ENCODE results near the gene GALNT7. TPM values are rescaled to one million over a fixed set of nuclear protein-coding genes. Genes with fewer than 3 reads are reported as not detected.
A peak's percentile ranks its signal among the peaks of the same experiment; 100 is the strongest.

Gene GALNT7
- total RNA-seq, 4 donors from 2014 or later, result 15.6 to 38.2 (median 23.8) TPM

GRCh38 chr4:173167758-173168395, 734 bp upstream of the GALNT7 start:
- DNase-seq, result peak; percentile 44 to 52

DNA sequence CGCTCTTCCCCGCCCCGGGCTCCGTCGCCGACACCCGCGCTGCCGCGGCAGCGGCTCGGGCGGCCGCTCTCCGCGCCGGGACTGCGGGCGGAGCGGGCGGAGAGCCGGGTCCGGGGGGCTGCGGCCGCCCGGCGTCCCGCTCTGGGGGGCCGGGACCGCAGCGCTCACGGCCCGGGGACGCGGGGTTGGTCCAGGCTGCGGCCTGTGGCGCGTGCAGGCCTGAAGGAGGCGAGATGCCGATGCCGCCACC, 492 bp downstream of the GALNT7 start:
- H3K27me3 ChIP-seq, result no peaks in the 10 kb centered on the region
- intact Hi-C loops (cut with DNase I), result no loop called here
- DNase-seq, result no peak

More at GRCh38 chr4:173167758-173168395, 734 bp upstream of the GALNT7 start:
- TF ChIP-seq POLR2A (IDR thresholded peaks at IDR 0.05), result no peak
- no peak for TF ChIP-seq CTCF (IDR thresholded peaks at IDR 0.05)
- no peaks in the 10 kb centered on the region for H3K9me3 ChIP-seq
- H3K27ac ChIP-seq, result peak overlapping the region; percentile 40 to 93 (median 89)
- no peaks in the 10 kb centered on the region for H3K27me3 ChIP-seq
- WGBS, 2 donors, result 3 to 5% methylated on average over 19 of the region's 19 CpGs
- H3K4me3 ChIP-seq (replicated peaks in 1 of 3), result peak overlapping the region; percentile 3 to 63 (median 41)
- H3K36me3 ChIP-seq, result no peaks in the 10 kb centered on the region
- peaks cover 3 to 12% of the 10 kb centered on the region in 2 donors for H3K4me1 ChIP-seq
- intact Hi-C loops (cut with DNase I), result no loop called here

DNA sequence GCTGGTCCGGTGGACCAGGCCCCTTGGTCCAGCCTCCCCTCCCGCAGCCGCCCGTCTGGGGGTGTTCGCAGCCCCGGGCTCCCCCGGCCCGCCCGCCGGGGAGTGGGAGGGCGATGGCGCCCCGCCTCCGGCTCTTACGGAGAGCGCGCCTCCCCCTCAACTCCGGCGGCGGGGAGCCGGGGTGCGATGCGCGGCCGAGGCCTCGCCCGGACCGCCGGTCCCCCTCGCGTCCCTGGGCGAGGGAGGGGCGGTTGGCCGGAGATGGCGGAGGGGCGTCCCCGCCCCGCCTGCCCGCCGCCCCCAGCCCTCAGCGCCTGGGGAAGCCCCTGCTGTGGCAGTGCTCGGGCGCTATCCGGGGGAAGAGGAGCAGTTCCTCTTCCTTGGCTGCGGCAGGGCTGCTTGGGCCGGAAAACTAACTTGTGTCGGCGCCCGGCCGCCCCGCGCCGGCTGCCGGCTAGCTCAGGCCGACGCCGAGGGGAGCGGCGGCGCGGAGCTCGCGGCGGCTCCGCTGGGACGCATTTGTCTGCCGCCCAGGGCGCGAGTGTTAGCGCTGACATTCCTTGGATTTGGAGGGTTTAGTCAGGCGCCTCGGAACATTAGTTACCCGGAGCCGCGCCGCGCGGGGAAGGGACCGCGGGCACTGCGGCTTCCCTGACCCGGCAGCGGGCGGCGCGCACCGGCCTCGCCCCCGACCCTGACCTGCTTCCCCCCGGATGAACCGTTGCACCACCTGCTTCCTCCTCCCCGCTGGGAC, 994 bp downstream of the GALNT7 start:
- intact Hi-C loops (cut with DNase I), result no loop called here
- peak overlapping the region; percentile 89 to 93 (median 91) for H3K27ac ChIP-seq
- no peaks in the 10 kb centered on the region for H3K36me3 ChIP-seq
- 0% methylated on average over 16 to 23 of the region's 92 CpGs for WGBS, 2 donors
- peaks cover 3 to 12% of the 10 kb centered on the region in 2 donors for H3K4me1 ChIP-seq
- H3K9me3 ChIP-seq, result no peaks in the 10 kb centered on the region
- no peak for TF ChIP-seq CTCF (IDR thresholded peaks at IDR 0.05)
- TF ChIP-seq POLR2A (IDR thresholded peaks at IDR 0.05), result peak in 1 of 2 donors; percentile 58
- H3K27me3 ChIP-seq, result no peaks in the 10 kb centered on the region
- H3K4me3 ChIP-seq (replicated peaks in 1 of 3), result peak overlapping the region; percentile 2 to 63 (median 24)
- peak; percentile 69 to 71 for DNase-seq

More for the DNA sequence above, 492 bp downstream of the GALNT7 start:
- H3K27ac ChIP-seq, result peak overlapping the region; percentile 89 to 93 (median 91)
- H3K9me3 ChIP-seq, result no peaks in the 10 kb centered on the region
- H3K4me1 ChIP-seq, result peaks cover 3 to 12% of the 10 kb centered on the region in 2 donors
- TF ChIP-seq CTCF (IDR thresholded peaks at IDR 0.05) (peak in 1 of 6 experiments; percentile 4), POLR2A (IDR thresholded peaks at IDR 0.05) (peak in 1 of 2 donors; percentile 7)
- no CpG with 5 or more reads among the region's 41 CpGs for WGBS, 2 donors
- H3K4me3 ChIP-seq (replicated peaks in 1 of 3), result peak overlapping the region; percentile 2 to 63 (median 24)
- H3K36me3 ChIP-seq, result no peaks in the 10 kb centered on the region

GRCh38 chr4:173170182-173170778, 1.7 kb downstream of the GALNT7 start:
- Histone ChIP-seq H3K4me1 (peaks cover 3 to 12% of the 10 kb centered on the region in 2 donors), H3K36me3 (no peaks in the 10 kb centered on the region), H3K9me3 (no peaks in the 10 kb centered on the region), H3K27ac (peak overlapping the region; percentile 89 to 93 (median 91)), H3K27me3 (no peaks in the 10 kb centered on the region), H3K4me3 (replicated peaks in 1 of 3) (peak overlapping the region; percentile 2 to 63 (median 24))
- intact Hi-C loops (cut with DNase I), result no loop called here
- DNase-seq, result no peak
- 16 to 20% methylated on average over 12 to 13 of the region's 13 CpGs for WGBS, 2 donors
- TF ChIP-seq CTCF (IDR thresholded peaks at IDR 0.05), result no peak
- TF ChIP-seq POLR2A (IDR thresholded peaks at IDR 0.05), result no peak

GRCh38 chr4:173171098-173171497, 2.5 kb downstream of the GALNT7 start:
- Histone ChIP-seq H3K4me3 (replicated peaks in 1 of 3) (no peak overlapping the region), H3K9me3 (no peaks in the 10 kb centered on the region), H3K36me3 (no peaks in the 10 kb centered on the region), H3K27me3 (no peaks in the 10 kb centered on the region), H3K27ac (no peak overlapping the region), H3K4me1 (peaks cover 3 to 12% of the 10 kb centered on the region in 2 donors)
- intact Hi-C loops (cut with DNase I), result no loop called here
- 51 to 62% methylated on average over 2 of the region's 2 CpGs for WGBS, 2 donors
- DNase-seq, result no peak
- TF ChIP-seq POLR2A (IDR thresholded peaks at IDR 0.05) (no peak), CTCF (IDR thresholded peaks at IDR 0.05) (no peak)
